ENCODE results near the gene WWTR1. TPM values are rescaled to one million over a fixed set of nuclear protein-coding genes. Genes with fewer than 3 reads are reported as not detected.

Gene WWTR1
- total and polyA plus RNA-seq, 2 of the 8 experiments (the other 6 are each of a cell fraction or from before 2014, with no cell fraction given): 15.7 to 18.6 TPM

DNA sequence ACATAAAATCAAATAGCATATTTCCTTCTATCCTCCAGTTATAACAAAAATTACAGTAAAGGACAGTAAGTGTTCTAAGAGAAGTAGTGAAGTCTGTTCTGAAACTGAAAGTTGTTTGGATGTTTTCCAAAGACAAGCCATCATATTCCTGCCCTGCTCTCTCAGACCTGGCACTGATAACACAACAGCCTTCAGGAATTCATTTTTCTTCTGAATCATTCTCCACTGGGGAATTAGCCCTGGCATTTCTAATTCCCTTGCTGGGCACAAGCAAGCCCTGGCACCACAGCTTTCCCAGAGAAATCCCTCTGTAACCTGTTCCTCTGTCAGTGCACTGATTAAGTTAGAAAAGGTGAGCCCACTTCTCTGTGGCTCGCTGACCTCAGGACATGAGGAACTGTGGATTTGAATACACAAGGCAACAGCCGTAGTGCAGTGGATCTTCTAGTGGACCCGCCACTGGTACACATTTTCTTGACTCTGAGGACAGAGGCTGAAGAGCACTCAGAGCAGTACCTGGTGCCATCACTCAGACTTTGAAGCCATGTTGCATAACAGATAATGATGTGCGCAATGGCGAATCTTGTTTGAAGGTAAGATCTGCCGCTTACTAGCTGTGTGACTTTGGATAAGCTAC, 61.6 kb downstream of the WWTR1 start (continued):
- TF ChIP-seq, protein P1, sequence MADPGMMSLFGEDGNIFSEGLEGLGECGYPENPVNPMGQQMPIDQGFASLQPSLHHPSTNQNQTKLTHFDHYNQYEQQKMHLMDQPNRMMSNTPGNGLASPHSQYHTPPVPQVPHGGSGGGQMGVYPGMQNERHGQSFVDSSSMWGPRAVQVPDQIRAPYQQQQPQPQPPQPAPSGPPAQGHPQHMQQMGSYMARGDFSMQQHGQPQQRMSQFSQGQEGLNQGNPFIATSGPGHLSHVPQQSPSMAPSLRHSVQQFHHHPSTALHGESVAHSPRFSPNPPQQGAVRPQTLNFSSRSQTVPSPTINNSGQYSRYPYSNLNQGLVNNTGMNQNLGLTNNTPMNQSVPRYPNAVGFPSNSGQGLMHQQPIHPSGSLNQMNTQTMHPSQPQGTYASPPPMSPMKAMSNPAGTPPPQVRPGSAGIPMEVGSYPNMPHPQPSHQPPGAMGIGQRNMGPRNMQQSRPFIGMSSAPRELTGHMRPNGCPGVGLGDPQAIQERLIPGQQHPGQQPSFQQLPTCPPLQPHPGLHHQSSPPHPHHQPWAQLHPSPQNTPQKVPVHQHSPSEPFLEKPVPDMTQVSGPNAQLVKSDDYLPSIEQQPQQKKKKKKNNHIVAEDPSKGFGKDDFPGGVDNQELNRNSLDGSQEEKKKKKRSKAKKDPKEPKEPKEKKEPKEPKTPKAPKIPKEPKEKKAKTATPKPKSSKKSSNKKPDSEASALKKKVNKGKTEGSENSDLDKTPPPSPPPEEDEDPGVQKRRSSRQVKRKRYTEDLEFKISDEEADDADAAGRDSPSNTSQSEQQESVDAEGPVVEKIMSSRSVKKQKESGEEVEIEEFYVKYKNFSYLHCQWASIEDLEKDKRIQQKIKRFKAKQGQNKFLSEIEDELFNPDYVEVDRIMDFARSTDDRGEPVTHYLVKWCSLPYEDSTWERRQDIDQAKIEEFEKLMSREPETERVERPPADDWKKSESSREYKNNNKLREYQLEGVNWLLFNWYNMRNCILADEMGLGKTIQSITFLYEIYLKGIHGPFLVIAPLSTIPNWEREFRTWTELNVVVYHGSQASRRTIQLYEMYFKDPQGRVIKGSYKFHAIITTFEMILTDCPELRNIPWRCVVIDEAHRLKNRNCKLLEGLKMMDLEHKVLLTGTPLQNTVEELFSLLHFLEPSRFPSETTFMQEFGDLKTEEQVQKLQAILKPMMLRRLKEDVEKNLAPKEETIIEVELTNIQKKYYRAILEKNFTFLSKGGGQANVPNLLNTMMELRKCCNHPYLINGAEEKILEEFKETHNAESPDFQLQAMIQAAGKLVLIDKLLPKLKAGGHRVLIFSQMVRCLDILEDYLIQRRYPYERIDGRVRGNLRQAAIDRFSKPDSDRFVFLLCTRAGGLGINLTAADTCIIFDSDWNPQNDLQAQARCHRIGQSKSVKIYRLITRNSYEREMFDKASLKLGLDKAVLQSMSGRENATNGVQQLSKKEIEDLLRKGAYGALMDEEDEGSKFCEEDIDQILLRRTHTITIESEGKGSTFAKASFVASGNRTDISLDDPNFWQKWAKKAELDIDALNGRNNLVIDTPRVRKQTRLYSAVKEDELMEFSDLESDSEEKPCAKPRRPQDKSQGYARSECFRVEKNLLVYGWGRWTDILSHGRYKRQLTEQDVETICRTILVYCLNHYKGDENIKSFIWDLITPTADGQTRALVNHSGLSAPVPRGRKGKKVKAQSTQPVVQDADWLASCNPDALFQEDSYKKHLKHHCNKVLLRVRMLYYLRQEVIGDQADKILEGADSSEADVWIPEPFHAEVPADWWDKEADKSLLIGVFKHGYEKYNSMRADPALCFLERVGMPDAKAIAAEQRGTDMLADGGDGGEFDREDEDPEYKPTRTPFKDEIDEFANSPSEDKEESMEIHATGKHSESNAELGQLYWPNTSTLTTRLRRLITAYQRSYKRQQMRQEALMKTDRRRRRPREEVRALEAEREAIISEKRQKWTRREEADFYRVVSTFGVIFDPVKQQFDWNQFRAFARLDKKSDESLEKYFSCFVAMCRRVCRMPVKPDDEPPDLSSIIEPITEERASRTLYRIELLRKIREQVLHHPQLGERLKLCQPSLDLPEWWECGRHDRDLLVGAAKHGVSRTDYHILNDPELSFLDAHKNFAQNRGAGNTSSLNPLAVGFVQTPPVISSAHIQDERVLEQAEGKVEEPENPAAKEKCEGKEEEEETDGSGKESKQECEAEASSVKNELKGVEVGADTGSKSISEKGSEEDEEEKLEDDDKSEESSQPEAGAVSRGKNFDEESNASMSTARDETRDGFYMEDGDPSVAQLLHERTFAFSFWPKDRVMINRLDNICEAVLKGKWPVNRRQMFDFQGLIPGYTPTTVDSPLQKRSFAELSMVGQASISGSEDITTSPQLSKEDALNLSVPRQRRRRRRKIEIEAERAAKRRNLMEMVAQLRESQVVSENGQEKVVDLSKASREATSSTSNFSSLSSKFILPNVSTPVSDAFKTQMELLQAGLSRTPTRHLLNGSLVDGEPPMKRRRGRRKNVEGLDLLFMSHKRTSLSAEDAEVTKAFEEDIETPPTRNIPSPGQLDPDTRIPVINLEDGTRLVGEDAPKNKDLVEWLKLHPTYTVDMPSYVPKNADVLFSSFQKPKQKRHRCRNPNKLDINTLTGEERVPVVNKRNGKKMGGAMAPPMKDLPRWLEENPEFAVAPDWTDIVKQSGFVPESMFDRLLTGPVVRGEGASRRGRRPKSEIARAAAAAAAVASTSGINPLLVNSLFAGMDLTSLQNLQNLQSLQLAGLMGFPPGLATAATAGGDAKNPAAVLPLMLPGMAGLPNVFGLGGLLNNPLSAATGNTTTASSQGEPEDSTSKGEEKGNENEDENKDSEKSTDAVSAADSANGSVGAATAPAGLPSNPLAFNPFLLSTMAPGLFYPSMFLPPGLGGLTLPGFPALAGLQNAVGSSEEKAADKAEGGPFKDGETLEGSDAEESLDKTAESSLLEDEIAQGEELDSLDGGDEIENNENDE (IDR thresholded peaks at IDR 0.05; ENCODE audit: insufficient replicate concordance, low read length): no peak
- TF ChIP-seq NANOG (IDR thresholded peaks at IDR 0.05; ENCODE audit: insufficient read depth, low read depth, low read length, poor library complexity, severe bottlenecking) (no peak), EZH2 (IDR thresholded peaks at IDR 0.05; ENCODE audit: low read depth, low read length, severe bottlenecking) (no peak), JUND (IDR thresholded peaks at IDR 0.05; ENCODE audit: low read length) (no peak), CHD2 (IDR thresholded peaks at IDR 0.05; ENCODE audit: low read length) (no peak), CEBPB (IDR thresholded peaks at IDR 0.05; ENCODE audit: low read depth, low read length) (no peak), JUN (IDR thresholded peaks at IDR 0.05; ENCODE audit: low read depth, low read length) (no peak), CHD1 (IDR thresholded peaks at IDR 0.05; ENCODE audit: low read depth, low read length) (no peak), YY1 (IDR thresholded peaks at IDR 0.05; ENCODE audit: low read depth, low read length) (no peak), EGR1 (IDR thresholded peaks at IDR 0.05; ENCODE audit: borderline replicate concordance, low read depth, low read length) (no peak), CTBP2 (IDR thresholded peaks at IDR 0.05; ENCODE audit: borderline replicate concordance, insufficient read depth, insufficient read length, low read length) (no peak)
